Small intestine (tissue), 7 donors: Measurements from ENCODE around the gene ADAMTS6. TPM values are rescaled to one million over a fixed set of nuclear protein-coding genes. Genes with fewer than 3 reads are reported as not detected.

Experiments
- DNase-seq, 2 donors: peaks; one replicate each; pipeline versions ENCODE4 v3.0.0 to v3.0.0-alpha.2; 2013
- FAIRE-seq: peaks from 2 replicates; lab custom pipeline; 2012; peaks lifted over from hg19 to GRCh38; lab: Jason Lieb, UNC
- H3K27ac ChIP-seq, 3 donors: one replicate each; pipeline ENCODE4 v1.5.1; 2013; ENCODE audit warnings: low read length in 2 of 3, mild to moderate bottlenecking in 2 of 3, control low read depth in 1 of 3, inconsistent platforms in 1 of 3, low read depth in 1 of 3, moderate library complexity in 1 of 3
- H3K27me3 ChIP-seq, 3 donors: one replicate each; pipeline ENCODE4 v1.6.1; 2013; ENCODE audit warnings: low read length in 3 of 3, inconsistent platforms in 1 of 3; ENCODE audit not compliant: control insufficient read depth in 3 of 3, insufficient read depth in 3 of 3
- H3K36me3 ChIP-seq, 3 donors: one replicate each; pipeline ENCODE4 v1.6.1; 2013; ENCODE audit warnings: low read length in 3 of 3, inconsistent platforms in 1 of 3, low read depth in 1 of 3, mild to moderate bottlenecking in 1 of 3, moderate library complexity in 1 of 3; ENCODE audit not compliant: control insufficient read depth in 3 of 3, insufficient read depth in 2 of 3
- H3K4me1 ChIP-seq, 3 donors: one replicate each; pipeline ENCODE4 v1.6.1; 2013; ENCODE audit warnings: low read length in 2 of 3, inconsistent platforms in 1 of 3, low read depth in 1 of 3, mild to moderate bottlenecking in 1 of 3, moderate library complexity in 1 of 3; ENCODE audit not compliant: control insufficient read depth in 3 of 3, insufficient read depth in 2 of 3
- H3K4me3 ChIP-seq, 3 donors: one replicate each; pipeline ENCODE4 v1.5.1; 2013; ENCODE audit warnings: low read length in 3 of 3, control low read depth in 1 of 3, inconsistent platforms in 1 of 3, low read depth in 1 of 3, mild to moderate bottlenecking in 1 of 3, moderate library complexity in 1 of 3
- H3K9me3 ChIP-seq, 2 donors: one replicate each; pipeline ENCODE4 v1.6.1; 2013; ENCODE audit warnings: low read depth in 1 of 2, low read length in 1 of 2; ENCODE audit not compliant: control insufficient read depth in 2 of 2, insufficient read depth in 1 of 2
- WGBS, 3 donors: extraction: QIAGEN DNeasy Blood & Tissue Kit; methylation state at CpG; one replicate each; pipeline ENCODE4 v1.1.7; 2013; 5-methylcytosine and 5-hydroxymethylcytosine counted together
- polyA plus RNA-seq, 4 donors: library from polyadenylated mRNA; stranded (reverse) in 3 of 4; unstranded in 1 of 4; fragments of 200-250 nt in 3 of 4; fragments of 120-200 nt in 1 of 4; gene quantifications; one replicate each; pipeline versions ENCODE4 v1.2.1 to v1.2.3, GENCODE V29; 2013
- donor health status: healthy with polysubstance abuse.
- donor health status: control.
- donor health status: control.
- donor health status: Bipolar disorder and iron deficiency.
- donor health status: healthy.

ADAMTS6 gene
- polyA plus RNA-seq, 4 donors, result 0.28 to 1.5 TPM; not detected in 2

- H3K9me3 ChIP-seq, result no peaks in the 10 kb centered on the region
- WGBS, 3 donors, result 64 to 77% (median 76%) methylated on average over 1 of the region's 1 CpG
- H3K4me3 ChIP-seq, result no peak overlapping the region
- no peak overlapping the region for H3K27ac ChIP-seq
- no peaks in the 10 kb centered on the region for H3K27me3 ChIP-seq
- FAIRE-seq, result no peak
- DNase-seq, result no peak
- H3K4me1 ChIP-seq, result peaks cover 0 to 5% (median 0%) of the 10 kb centered on the region in 3 donors
- H3K36me3 ChIP-seq, result no peaks in the 10 kb centered on the region
These were observed 3.4 kb downstream of the ADAMTS6 start for GRCh38 chr5:65478336-65478735.

GRCh38 chr5:65475895-65476294 is 5.8 kb downstream of the ADAMTS6 start:
- DNase-seq (no peak), FAIRE-seq (no peak)
- WGBS, 3 donors, result 79 to 83% (median 81%) methylated on average over 1 of the region's 1 CpG
- H3K36me3 ChIP-seq, result no peaks in the 10 kb centered on the region
- no peaks in the 10 kb centered on the region for H3K9me3 ChIP-seq
- no peak overlapping the region for H3K27ac ChIP-seq
- H3K4me3 ChIP-seq, result no peak overlapping the region
- H3K27me3 ChIP-seq, result no peaks in the 10 kb centered on the region
- H3K4me1 ChIP-seq, result peaks cover 0 to 5% (median 0%) of the 10 kb centered on the region in 3 donors

GRCh38 chr5:65475336-65475735 is 6.4 kb downstream of the ADAMTS6 start:
- Histone ChIP-seq H3K4me3 (no peak overlapping the region), H3K9me3 (no peaks in the 10 kb centered on the region), H3K27me3 (no peaks in the 10 kb centered on the region), H3K4me1 (peaks cover 0 to under 1% (median 0%) of the 10 kb centered on the region in 3 donors), H3K36me3 (no peaks in the 10 kb centered on the region), H3K27ac (no peak overlapping the region)
- WGBS, 3 donors, result 87 to 96% (median 87%) methylated on average over 4 of the region's 4 CpGs
- DNase-seq (no peak), FAIRE-seq (no peak)

- H3K36me3 ChIP-seq, result no peaks in the 10 kb centered on the region
- no peaks in the 10 kb centered on the region for H3K9me3 ChIP-seq
- 68 to 74% (median 70%) methylated on average over 3 of the region's 3 CpGs for WGBS, 3 donors
- no peaks in the 10 kb centered on the region for H3K4me1 ChIP-seq
- DNase-seq, result no peak
- no peaks in the 10 kb centered on the region for H3K27me3 ChIP-seq
- no peak overlapping the region for H3K4me3 ChIP-seq
- H3K27ac ChIP-seq, result no peak overlapping the region
- no peak for FAIRE-seq
These were observed 7.5 kb downstream of the ADAMTS6 start for GRCh38 chr5:65474130-65474711.

- H3K4me1 ChIP-seq, result no peaks in the 10 kb centered on the region
- H3K9me3 ChIP-seq, result no peaks in the 10 kb centered on the region
- no peaks in the 10 kb centered on the region for H3K27me3 ChIP-seq
- H3K36me3 ChIP-seq, result no peaks in the 10 kb centered on the region
- 73 to 78% (median 76%) methylated on average over 3 of the region's 3 CpGs for WGBS, 3 donors
- no peak overlapping the region for H3K27ac ChIP-seq
- DNase-seq (no peak), FAIRE-seq (no peak)
- no peak overlapping the region for H3K4me3 ChIP-seq
These were observed 13.1 kb downstream of the ADAMTS6 start for GRCh38 chr5:65468633-65469032.

- Histone ChIP-seq H3K4me3 (no peak overlapping the region), H3K9me3 (no peaks in the 10 kb centered on the region), H3K27me3 (no peaks in the 10 kb centered on the region), H3K27ac (no peak overlapping the region), H3K36me3 (no peaks in the 10 kb centered on the region), H3K4me1 (no peaks in the 10 kb centered on the region)
- DNase-seq (no peak), FAIRE-seq (no peak)
- 76 to 90% (median 88%) methylated on average over 3 of the region's 3 CpGs for whole genome bisulfite sequencing, 3 donors
These were observed 19.5 kb downstream of the ADAMTS6 start for GRCh38 chr5:65462139-65462705.

GRCh38 chr5:65461490-65461889 is 20.2 kb downstream of the ADAMTS6 start:
- FAIRE-seq (no peak), DNase-seq (no peak)
- Histone ChIP-seq H3K27ac (no peak overlapping the region), H3K4me1 (no peaks in the 10 kb centered on the region), H3K36me3 (no peaks in the 10 kb centered on the region), H3K27me3 (no peaks in the 10 kb centered on the region), H3K4me3 (no peak overlapping the region), H3K9me3 (no peaks in the 10 kb centered on the region)

- Histone ChIP-seq H3K9me3 (no peaks in the 10 kb centered on the region), H3K27ac (no peak overlapping the region), H3K27me3 (no peaks in the 10 kb centered on the region), H3K36me3 (no peaks in the 10 kb centered on the region), H3K4me1 (no peaks in the 10 kb centered on the region), H3K4me3 (no peak overlapping the region)
- DNase-seq, result no peak
- FAIRE-seq, result no peak
- WGBS, 3 donors, result 76 to 92% (median 83%) methylated on average over 4 of the region's 4 CpGs
These were observed 21.7 kb downstream of the ADAMTS6 start for GRCh38 chr5:65459995-65460394.

- WGBS, 3 donors, result 84 to 92% (median 91%) methylated on average over 6 of the region's 6 CpGs
- no peaks in the 10 kb centered on the region for H3K4me1 ChIP-seq
- FAIRE-seq (no peak), DNase-seq (no peak)
- no peak overlapping the region for H3K27ac ChIP-seq
- H3K9me3 ChIP-seq, result no peaks in the 10 kb centered on the region
- H3K4me3 ChIP-seq, result no peak overlapping the region
- no peaks in the 10 kb centered on the region for H3K27me3 ChIP-seq
- no peaks in the 10 kb centered on the region for H3K36me3 ChIP-seq
These were observed 26.7 kb downstream of the ADAMTS6 start for GRCh38 chr5:65455064-65455463.
